HCEC 1CT (cell line): ENCODE measurements around the gene ULBP1.
A peak's percentile ranks its signal among the peaks of the same experiment; 100 is the strongest.
"Not testable (repeated sequence)": the region's sequence is repeated elsewhere in the genome, so short reads cannot be mapped to it uniquely, and the experiment has no call there.

ENCODE experiments used
- DNase-seq: peaks from one replicate; pipeline ENCODE4 v3.0.0-alpha.2; 2017

Gene ULBP1, protein sequence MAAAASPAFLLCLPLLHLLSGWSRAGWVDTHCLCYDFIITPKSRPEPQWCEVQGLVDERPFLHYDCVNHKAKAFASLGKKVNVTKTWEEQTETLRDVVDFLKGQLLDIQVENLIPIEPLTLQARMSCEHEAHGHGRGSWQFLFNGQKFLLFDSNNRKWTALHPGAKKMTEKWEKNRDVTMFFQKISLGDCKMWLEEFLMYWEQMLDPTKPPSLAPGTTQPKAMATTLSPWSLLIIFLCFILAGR

DNA sequence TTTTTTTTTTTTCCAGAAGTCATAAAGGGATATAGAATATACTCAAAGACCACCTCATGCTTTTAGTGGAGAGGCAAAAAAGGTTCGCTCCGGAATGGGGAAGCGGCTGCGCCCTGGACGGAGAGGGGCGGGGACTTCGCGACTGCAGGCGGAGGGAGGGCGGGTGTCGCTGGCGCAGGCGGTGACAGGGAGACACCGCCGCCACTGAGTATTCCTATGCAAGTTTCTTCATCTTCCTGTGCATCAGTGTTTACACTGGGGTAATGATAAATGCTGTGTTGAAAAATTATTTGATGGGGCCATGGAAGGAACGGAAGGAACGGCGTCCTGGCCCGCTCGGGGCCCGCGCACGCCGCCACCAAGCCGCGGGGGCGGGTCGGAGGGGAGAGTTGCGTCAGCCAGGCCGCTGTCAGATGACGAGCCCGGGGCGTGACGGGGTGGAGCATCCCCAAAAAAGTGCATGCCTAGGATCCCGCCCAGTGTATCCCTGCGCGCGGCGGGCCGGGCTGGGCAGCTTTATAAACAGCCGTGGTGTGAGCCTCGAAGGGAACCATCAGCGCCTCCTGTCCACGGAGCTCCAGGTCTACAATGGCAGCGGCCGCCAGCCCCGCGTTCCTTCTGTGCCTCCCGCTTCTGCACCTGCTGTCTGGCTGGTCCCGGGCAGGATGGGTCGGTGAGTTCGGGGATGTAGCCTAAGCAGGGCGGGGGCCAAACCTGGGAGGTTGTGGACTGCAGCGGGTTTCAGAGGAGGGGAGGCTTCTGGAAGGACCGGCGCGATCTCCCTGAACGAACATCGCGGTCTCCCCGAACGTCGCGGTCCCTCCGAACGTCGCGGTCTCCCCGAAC lies at the start of gene ULBP1:
ULBP1 (plus strand) TSS at position 482 of the 846 bp plus-strand sequence; CDS start at position 589, 107 bp downstream.
- peak; percentile 71 for DNase-seq

DNA sequence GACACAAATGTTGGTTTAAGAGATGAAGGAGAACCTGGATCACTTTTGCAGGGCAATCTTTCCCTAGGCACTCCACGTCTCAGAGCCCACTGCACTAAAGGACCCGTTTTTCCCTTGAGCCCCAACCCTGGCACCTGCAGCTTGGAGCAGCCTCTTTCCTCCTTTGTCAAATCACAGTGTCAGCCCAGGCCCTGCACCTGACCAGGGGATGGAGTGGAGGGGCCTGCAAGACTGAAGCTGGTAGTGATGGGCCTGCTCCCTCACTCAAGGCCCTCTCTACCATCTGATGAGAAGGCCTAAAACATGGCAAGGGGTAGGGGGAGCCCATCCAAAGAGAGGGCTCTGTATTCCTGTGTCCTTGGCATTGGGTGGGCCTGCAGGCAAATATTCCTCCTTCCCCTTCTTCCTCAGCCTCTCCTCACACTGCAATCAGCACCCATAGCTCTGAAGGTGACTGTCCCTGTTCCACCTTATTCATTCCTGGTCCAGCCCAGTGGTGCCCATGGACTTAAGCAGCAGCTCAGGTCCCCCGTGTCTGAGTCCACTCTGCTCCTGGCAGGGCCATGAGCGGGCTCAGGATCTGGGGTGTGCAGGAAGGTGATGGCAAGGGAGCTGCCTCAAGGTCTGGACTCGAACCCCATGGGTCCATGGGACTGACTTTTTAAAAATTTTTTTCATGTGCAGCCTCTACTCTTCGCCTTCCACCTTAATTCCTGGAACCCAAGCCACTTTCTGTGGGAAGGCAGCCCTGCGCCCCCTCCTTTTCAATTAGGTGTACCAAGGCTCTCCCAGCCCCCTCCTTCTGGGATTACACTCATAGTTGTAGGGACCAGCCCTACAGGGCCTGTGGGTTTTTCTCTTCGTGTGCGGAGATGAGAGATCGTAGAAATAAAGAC lies 47.5 kb upstream of the ULBP1 start:
- no peak for DNase-seq

DNA sequence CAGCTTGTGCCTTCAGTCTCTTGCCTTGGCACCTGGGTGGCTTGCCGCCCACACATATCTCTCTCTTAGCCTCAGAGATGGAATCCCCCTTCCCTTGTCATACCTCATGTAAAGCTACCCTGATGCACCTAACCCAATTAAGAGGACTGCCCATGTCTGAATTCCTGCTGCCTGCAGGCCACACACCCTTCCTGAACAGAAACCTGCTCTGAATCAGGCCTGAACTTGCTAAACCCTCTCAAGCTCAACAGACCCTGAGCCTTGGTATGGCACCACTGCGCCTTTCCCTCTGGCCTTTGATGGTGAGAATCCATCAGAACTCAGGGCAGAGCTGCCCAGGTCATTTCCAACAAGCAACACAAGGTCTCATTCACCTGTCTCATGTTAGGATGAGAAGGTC lies 46.1 kb upstream of the ULBP1 start:
- no peak for DNase-seq

DNA sequence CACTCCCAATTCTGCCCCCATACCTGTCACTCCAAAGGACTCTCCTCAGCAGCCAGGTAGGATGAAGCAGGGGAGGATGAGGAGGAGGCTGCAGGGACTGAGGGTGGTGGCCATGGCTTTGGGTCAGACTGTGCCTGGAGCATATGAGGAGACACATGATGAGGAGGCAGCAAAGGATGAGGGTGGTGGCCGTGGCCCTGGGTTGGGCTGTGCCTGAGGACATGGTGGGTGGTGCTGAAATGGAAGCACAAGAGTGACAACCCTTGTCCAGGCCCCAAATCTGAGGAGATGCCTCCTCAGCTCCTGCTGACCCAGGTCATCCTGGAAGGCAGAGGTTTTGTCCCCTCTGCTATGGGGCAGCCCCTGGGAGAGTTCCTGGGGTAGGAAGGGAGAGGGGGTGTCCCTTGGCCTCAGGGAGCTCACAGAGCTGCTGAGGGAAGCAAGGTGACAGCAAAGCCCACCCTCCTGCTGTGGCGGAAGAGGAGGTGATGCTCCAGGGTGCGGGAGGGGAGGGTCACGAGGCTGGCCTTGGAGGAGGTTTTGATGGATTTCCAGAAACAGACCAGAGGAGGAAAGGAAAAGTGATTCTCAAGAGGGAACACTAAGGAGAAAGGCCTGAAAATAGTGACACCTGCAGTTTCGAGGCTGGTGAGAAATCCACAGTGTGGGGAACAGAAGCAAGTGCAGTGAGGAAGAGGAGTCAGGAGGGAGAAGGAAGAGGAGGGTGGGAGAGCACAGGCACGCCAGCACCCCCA lies 45.4 kb upstream of the ULBP1 start:
- no peak for DNase-seq

- DNase-seq = not testable (repeated sequence)
Measured at GRCh38 chr6:149919126-149919833, 44.5 kb upstream of the ULBP1 start.

- DNase-seq = no peak
Measured at GRCh38 chr6:149919834-149920225, 43.9 kb upstream of the ULBP1 start.

GRCh38 chr6:149921361-149921760 lies 42.4 kb upstream of the ULBP1 start:
- no peak for DNase-seq

DNA sequence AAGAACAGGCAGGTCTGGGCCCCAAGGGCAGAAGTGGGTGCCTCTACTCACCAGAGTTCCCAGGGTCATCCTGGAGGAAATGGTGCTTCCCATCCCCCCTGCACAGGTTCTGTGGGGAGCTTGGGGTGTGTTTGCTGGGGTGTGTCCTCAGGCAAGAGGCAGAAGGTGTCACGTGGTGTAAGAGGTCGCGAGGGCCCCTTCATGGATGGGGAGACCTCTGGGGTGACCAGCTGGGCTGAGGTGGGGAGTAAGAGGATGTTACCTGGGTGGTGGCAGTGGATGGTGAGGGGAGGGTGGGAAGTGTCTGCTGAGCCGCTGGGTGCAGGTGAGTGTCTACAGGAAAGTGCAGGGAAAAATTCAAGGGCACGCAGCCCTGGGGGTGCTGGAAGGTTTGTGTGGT lies 41.7 kb upstream of the ULBP1 start:
- not testable (repeated sequence) for DNase-seq

DNA sequence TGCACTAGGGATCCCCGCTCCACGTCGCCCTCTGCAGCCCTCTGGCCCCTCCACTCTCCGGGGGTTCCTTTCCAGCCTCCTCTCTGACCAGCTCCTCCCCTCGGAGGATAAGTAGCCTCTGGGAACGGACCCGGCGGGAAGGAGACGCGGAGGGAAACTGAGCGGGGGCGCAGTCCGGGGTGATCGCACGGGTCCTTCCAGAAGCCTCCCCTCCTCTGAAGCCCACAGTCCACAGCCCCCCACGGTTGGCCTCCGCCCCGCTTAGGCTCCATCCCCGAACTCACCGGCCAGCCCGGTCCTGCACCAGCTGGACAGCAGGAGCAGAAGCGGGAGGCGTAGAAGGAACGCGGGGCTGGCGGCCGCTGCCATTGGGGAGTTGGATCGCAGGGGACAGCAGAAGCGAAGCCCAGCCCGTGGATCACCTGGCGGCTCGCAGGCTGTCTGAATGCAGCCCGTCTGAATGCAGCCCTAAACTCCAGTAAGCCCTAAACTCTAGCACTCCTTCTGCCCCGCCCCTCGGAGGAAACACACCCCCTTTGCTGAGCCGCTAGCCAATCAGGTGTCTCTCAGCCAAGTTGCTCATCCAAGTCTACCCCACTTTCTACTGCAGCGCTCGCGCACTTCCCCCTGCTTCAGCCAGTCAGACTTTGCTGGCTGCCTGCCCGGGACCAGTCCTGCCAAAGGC lies 41.0 kb upstream of the ULBP1 start, which contains the start of gene RAET1G:
RAET1G (minus strand) TSS at position 480 of the 685 bp plus-strand sequence; CDS start at position 369, 111 bp downstream.
- peak; percentile 94 for DNase-seq

DNA sequence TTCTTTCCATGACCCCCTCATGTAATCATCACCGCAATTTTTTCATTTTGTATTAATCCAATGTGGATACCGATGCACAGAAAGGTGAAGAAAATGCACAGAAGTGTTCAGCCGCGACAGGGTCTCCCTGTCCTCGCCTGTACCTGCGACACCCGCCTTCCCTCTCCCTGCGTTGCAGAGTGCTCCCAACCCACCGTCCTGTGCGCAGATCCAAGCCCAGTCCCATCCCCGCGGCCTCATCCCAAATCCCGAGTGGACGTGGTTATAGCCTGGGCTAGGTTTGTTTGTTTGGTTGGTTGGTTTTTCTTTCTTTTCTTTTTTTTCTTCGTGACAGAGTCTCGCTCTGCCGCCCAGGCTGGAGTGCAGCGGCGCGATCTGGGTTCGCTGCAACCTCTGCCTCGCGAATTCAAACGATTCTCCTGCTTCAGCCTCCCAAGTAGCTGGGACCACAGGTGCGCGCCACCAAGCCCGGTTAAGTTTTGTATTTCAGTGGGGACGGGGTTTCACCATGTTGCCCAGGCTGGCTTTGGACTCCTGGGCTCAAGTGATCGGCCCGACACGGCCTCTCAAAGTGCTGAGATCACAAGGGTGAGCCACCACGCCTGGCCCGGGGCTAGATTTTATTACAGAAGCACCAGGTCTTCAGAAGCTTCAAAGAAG lies 40.3 kb upstream of the ULBP1 start:
- DNase-seq = no peak

- DNase-seq = no peak
Measured at GRCh38 chr6:149924206-149924932, 39.4 kb upstream of the ULBP1 start.

- DNase-seq = no peak
Measured at GRCh38 chr6:149924933-149925252, 38.9 kb upstream of the ULBP1 start.

- DNase-seq = no peak
Measured at GRCh38 chr6:149925253-149925973, 38.3 kb upstream of the ULBP1 start.

DNA sequence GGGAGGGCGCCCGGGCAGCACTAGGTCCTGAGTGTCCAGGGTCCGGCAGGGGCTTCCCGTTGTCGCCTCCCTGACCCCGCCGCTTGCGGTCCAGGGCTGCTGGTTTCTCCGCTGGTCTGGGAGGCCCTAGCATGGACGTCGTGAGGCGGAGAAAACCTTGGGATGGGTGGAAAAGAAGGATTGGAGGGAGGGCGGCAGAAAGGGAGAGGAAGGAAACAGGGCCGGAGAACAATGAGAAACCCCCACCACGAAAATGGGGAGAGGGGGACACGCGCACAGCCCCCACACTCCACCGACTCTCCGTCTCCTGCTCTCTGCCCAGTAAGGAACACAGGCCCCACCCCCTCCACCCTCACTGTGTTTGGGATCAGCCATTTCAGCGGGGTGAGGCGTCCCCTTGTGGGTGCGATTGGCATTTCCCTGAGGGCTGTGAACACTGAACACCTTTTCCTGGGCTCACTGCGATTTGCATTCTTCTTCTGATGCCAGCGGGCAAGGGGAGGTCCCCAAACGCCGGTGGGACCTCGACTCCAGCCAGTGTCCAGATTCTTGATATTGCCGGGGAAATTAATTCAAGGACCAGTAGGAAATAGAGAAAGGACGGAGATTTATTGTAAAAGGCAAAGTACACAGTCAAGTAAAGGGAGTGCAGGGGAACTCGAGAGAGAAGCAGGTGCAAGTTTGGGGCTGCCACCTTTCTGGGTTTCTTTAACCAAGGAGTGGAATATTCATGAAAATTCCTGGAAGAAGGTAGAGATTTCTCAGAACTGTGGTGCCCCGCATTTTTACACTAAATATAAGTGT lies 37.6 kb upstream of the ULBP1 start:
- peak; percentile 55 for DNase-seq

DNA sequence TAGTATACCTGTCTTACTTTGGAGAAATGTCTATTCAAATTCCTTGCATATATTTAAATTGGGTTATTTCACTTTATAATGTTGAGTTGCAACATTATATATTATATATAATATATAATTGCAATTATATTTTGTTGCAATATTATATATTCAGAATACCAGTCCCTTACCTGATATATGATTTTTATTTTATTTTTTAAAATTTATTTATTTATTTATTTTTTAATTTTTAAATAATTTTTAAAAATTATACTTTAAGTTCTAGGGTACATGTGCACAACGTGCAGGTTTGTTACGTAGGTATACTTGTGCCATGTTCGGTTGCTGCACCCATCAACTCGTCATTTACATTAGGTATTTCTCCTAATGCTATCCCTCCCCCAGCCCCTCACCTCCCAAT lies 36.7 kb upstream of the ULBP1 start:
- DNase-seq = not testable (repeated sequence)

- DNase-seq = no peak
Measured at GRCh38 chr6:149929422-149929821, 34.3 kb upstream of the ULBP1 start.

DNA sequence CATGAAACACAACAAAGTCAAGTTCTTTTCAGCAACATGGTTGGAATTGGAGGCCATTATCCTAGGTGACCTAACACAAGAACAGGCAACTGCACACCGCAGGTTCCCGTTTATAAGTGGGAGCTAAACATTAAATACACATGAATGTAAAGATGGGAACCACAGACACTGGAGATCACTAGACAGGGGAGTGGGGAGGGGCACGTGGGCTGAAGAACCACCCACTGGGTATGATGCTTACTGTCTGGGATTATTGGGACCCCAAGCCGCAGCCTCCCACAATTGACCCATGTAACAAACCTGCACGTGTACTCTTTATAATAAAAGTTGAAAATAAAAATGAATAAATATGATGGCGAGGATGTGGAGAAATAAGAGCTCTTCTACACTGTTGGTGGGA lies 32.2 kb upstream of the ULBP1 start:
- DNase-seq = no peak

- DNase-seq = no peak
Measured at GRCh38 chr6:149933036-149933435, 30.7 kb upstream of the ULBP1 start.
